RKO (cell line): ENCODE results near the gene MET.
"Not testable (repeated sequence)": the region's sequence is repeated elsewhere in the genome, so short reads cannot be mapped to it uniquely, and the experiment has no call there.

ENCODE experiments used
- DNase-seq: peaks from one replicate; pipeline ENCODE4 v3.0.0-alpha.2; 2016; ENCODE audit warnings: low spot score

Gene MET

GRCh38 chr7:116671681-116672595 is at the start of gene MET:
MET (plus strand) TSS chr7:116672196; CDS start chr7:116699085, 26,889 bp downstream.
- DNase-seq, result peak; percentile 92

DNA sequence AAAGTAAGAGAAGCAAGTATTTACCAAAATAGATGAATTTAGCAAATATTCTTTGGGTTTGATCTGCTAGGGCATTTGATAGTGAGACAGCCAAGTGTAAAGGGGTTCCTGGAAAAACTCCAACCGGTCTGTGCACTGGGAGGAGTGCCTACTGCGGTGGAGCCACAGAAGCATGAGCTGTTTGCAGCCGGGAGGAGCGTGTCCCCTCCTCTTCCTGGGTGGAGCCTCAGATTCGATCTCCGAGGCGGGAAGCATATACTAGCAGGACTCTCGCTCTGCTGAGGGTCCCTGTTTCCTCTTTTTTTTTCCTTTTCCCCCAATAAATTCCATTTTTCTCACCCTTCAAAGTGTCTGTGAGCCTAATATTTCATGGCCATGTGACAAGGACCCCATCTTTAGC is 45.1 kb upstream of the MET start:
- no peak for DNase-seq

DNA sequence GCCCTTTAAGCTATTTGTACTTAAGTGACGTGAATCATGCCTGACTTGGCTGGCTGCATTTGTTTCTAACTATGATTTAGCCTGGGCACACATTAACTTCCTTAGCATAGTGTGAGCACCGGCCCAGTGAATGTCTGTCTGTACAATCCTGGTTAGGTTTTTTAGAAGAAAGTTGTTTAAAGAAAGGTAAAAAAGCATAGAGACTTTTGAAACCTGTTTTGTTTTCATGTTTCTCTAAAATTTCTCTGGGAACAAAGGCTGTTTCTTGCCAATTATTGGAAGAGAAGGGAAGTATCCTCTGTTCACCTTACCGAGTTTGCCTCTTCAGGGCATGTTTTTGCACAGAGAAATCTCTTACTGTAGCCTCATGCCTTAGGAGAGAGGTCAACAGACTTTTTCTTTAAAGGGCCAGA is 42.9 kb upstream of the MET start:
- peak; percentile 57 for DNase-seq

DNA sequence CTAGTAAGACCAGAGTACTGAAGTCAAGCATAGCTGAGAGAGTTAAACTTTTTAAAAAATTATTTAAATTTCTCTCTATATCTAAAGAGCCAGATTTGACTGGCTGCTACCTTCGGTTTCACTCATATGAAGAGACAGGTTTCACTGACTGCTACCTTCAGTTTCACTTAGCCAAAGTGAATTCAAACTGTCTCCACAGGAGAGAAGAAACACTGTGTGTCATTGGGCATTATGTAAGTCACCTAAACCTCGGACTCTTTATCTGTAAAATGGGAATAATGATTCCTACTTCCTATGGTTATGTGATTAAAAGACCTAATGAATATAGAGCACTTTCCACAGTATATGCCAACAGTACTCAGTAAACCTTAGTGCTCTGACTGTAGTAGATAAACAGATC is 41.6 kb upstream of the MET start:
- DNase-seq, result no peak

DNA sequence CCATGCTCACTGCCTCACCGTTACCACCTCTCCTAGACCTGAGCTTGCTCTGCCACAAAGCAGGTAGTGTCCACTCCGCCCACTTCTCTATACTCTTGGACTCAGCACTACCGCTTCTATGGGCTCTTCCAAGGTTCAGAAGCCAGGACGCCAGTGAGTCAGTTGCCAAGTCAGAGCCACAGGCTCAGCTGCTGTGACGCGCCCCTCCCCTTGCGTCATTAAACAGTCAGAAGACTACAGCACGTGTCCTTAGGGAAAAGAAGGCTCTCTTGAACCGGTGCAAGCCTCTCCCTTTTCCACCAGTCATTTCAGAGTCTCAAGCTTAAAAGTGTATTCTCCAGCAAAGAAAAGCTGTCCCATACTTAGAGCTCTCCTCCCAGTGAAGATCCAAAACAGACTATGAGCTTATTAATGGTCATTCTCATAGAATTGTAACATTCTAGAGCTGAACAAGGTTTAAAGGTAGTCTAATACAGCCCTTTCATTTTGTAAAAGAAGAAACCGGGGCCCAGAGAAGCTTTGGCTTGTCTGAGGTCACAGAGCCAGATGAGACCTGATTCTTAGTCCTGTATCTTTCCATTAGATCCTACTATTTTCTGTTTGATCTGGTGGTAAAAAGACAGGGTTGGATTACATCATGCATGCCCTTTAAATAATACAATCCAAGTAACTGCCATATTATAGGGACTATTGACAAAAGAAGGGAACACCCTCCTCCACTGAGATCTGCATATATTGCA is 40.9 kb upstream of the MET start:
- peak; percentile 100 for DNase-seq

- DNase-seq, result no peak
Measured at GRCh38 chr7:116631676-116632075, 40.3 kb upstream of the MET start.

- DNase-seq, result no peak
Measured at GRCh38 chr7:116632384-116632783, 39.6 kb upstream of the MET start.

DNA sequence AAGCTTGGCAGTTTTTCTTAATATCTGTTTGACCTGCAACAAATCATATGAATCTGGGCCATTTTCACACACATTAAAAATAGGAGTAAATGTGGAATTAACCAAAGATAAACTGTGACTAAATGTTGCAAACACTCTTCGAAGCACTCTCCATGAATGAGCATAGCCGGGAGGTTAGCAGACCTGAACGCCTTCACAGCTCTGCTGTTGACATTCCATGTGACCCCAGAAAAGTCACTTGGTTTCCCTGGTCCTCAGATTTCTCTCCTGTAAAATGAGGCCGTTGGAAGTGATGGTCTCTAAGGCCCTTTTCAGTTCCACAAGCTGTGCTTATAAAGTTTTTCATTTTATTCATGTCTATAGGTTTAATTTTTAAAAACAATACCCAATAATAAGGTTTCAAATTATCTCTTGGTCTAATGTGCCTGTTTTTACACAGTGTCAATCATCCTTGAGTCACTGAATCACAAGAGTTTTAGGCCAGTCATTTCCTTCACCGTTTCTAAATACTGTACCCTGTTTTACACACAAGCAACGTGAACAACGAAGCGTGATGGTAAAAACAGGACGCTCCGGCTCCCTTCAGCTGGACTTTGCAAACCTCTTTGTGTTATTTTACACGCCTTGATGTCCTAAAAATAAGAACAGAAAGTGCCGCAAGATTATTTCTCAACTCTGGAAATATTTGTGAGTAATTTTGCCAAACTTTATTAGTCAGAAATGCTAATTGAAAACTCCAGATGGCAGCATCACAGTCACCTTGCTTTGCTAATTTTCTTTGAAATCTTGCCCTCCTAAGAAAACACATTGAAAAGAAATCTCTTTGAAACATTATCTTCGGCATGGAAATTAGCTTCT is 38.6 kb upstream of the MET start:
- DNase-seq, result peak; percentile 91

DNA sequence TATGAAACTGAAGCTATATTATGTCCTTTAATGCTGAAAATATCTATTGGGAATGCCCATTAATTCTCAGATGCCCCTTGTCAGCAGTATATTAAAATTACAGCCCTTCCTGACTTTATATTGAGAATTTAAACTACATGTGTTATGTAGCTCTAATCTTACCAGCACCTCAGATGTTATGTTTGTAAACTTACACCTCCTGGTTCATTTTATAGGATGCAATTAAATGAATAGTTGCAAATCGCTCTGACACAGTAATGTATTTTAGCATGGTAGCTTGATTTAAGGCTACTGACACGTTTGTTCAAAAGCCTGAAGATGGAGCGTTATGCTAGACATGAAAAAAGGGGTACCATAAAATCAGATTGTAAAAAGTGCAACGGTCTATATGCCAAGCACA is 35.0 kb upstream of the MET start:
- no peak for DNase-seq

DNA sequence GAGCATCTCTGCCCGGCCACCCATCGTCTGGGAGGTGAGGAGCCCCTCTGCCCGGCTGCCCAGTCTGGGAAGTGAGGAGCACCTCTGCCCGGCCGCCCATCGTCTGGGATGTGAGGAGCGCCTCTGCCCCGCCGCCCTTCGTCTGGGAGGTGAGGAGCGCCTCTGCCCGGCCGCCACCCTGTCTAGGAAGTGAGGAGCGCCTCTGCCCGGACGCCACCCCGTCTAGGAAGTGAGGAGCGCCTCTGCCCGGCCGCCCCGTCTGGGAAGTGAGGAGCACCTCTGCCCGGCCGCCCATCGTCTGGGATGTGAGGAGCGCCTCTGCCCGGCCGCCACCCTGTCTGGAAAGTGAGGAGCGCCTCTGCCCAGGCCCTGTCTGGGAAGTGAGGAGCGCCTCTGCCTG is 33.4 kb upstream of the MET start:
- DNase-seq, result not testable (repeated sequence)

GRCh38 chr7:116641551-116642153 is 30.3 kb upstream of the MET start:
- no peak for DNase-seq

DNA sequence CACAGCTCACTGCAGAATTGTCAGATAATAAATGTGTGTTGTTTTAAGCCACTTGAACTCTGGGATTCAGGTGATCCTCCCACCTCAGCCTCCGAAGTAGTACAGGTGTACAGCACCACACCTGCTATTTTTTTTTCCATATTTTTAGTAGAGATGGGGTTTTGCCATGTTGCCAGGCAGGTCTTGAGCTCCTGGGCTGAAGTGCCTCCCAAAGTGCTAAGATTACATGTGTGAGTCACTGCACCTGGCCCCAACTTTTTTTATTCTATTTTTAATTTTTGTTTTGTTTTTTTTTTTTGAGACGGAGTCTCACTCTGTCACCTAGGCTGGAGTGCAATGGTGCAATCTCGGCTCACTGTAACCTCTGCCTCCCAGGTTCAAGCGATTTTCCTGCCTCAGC is 28.8 kb upstream of the MET start:
- not testable (repeated sequence) for DNase-seq

DNA sequence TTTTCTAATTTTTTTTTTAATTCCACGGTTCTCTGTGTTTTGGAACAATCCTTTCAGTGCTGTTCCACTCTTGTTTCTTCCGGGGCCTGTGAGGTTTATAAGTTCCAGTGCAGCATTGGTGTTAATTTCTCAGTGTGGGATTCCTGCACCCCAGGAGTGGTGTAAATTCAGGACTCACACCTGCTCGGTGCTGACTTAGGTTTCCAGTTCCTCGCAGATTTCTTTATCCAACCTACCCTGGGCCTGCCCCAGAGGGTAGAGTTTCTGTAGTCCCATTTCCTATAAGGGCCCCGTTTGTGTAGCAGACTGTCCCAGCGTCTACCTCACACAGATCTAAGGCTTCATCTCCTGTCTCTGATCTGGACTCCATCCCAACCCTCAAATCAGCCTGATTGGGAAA is 27.4 kb upstream of the MET start:
- no peak for DNase-seq

- no peak for DNase-seq
Measured at GRCh38 chr7:116647290-116647689, 24.7 kb upstream of the MET start.

DNA sequence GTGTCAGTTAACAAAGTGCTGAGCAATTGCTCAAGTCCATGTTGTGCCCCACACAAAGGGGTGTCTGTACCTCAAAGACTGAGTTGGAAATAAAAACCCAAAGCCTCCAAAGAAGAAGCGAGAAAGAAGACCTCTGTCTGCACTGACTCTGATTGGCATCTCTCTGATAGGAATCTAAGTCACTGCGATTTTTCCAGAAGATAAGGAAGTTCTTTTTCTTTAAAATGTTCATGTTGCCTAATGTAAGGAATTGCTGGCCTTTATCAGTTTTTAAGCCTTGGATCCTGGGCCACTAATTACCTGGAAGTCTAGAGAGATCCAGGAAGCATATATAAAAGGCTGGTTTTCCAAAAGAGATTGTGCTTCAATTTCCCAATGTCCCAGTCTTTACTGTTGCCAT is 24.1 kb upstream of the MET start:
- no peak for DNase-seq

- no peak for DNase-seq
Measured at GRCh38 chr7:116650436-116650835, 21.6 kb upstream of the MET start.

DNA sequence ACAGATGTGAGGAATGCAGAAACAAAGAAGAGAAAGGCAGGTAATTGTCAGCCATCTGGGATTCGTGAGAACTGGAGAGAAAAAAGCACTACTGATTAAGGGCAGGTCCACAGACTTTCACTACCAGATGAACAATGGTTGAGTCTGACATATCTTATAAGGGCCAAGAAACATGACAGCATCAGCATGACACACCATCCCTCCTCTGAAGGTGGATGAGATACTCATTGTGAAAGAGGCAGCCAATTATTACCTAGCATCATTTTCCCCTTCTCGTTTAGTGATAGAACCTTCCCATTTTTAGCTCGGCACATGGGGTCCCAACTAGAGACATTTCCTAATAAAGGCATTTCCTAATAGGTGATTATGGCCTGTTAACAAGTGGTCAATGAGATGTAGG is 19.2 kb upstream of the MET start:
- DNase-seq, result peak; percentile 66

DNA sequence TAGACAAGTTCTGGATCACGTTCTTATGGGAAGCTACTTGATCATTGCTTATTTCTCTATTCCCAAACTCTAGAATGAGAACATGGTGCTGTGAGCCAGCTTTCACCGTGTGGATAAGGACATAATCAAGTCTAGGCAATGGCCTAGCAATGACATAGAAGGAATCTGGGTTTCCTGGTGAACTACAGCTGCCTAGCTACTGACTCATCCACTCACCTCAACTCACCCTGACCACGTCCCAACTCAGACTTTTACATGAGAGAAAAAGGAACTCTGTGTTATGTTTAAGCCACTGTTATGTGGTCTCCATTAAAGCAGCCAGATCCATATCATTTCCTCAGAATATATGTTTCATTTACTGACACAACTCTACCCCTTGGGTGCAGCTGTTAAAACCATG is 18.8 kb upstream of the MET start:
- peak; percentile 75 for DNase-seq

- DNase-seq, result no peak
Measured at GRCh38 chr7:116653646-116654045, 18.4 kb upstream of the MET start.

DNA sequence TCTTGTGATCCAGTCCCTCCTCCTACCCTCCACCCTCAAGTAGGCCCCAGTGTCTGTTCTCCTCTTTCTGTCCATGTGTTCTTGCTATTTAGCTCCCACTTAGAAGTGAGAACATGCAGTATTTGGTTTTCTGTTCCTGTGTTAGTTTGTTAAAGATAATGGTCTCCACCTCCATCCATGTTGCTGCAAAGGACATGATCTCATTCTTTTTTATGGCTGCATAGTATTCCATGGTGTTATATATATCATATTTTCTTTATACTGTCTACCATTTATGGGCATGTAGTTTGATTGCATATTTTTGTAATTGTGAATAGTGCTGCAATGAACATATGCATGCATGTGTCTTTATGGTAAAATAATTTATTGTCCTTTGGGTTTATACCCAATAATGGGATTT is 12.7 kb upstream of the MET start:
- DNase-seq, result not testable (repeated sequence)

- DNase-seq, result no peak
Measured at GRCh38 chr7:116661865-116662264, 10.1 kb upstream of the MET start.

DNA sequence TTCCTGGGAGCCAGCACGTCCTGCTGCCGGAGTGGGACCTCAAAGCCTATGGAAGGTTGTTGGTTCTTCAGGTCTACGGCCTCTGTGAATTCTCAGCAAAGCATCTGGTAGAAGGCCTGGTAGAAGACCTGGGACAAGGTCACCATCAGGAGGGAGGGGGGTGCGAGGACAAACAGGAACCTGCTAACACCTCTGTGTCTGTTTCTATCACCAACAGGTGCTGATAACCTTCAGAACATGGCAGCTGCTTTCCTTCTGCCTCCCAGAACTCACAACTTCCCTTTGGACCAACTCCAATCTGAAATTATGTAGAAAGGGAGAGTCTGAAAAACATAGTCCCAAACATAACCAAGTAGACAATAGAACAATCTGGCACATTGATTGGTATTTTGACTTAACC is 8.3 kb upstream of the MET start:
- no peak for DNase-seq
